ENCODE measurements around the gene INPP4A.

The INPP4A gene

GRCh38 chr2:98436734-98437133 lies 7.9 kb upstream of the INPP4A start:
- no peak for DNase-seq (ENCODE audit: low spot score)

- DNase-seq (ENCODE audit: low spot score) = no peak
Measured at GRCh38 chr2:98438190-98439133, 6.2 kb upstream of the INPP4A start.

GRCh38 chr2:98441706-98442450 lies 2.8 kb upstream of the INPP4A start:
- DNase-seq (ENCODE audit: low spot score) = no peak

GRCh38 chr2:98442488-98442887 lies 2.2 kb upstream of the INPP4A start:
- DNase-seq (ENCODE audit: low spot score) = no peak

- no peak for DNase-seq (ENCODE audit: low spot score)
Measured at GRCh38 chr2:98445177-98445682, 572 bp downstream of the INPP4A start.

GRCh38 chr2:98445683-98446581 lies 1.3 kb downstream of the INPP4A start:
- DNase-seq (ENCODE audit: low spot score) = peak; percentile 36

GRCh38 chr2:98446850-98447249 lies 2.2 kb downstream of the INPP4A start:
- no peak for DNase-seq (ENCODE audit: low spot score)

- no peak for DNase-seq (ENCODE audit: low spot score)
Measured at GRCh38 chr2:98448441-98449145, 3.9 kb downstream of the INPP4A start.

- DNase-seq (ENCODE audit: low spot score) = no peak
Measured at GRCh38 chr2:98452396-98453027, 7.9 kb downstream of the INPP4A start.

- DNase-seq (ENCODE audit: low spot score) = no peak
Measured at GRCh38 chr2:98453083-98453482, 8.4 kb downstream of the INPP4A start.

- no peak for DNase-seq (ENCODE audit: low spot score)
Measured at GRCh38 chr2:98453531-98453930, 8.9 kb downstream of the INPP4A start.

GRCh38 chr2:98454073-98454472 lies 9.4 kb downstream of the INPP4A start:
- no peak for DNase-seq (ENCODE audit: low spot score)

GRCh38 chr2:98454500-98455235 lies 10.0 kb downstream of the INPP4A start:
- DNase-seq (ENCODE audit: low spot score) = no peak

GRCh38 chr2:98455494-98455976 lies 10.9 kb downstream of the INPP4A start:
- DNase-seq (ENCODE audit: low spot score) = no peak

GRCh38 chr2:98457045-98457696 lies 12.5 kb downstream of the INPP4A start:
- no peak for DNase-seq (ENCODE audit: low spot score)

GRCh38 chr2:98458207-98458606 lies 13.5 kb downstream of the INPP4A start:
- DNase-seq (ENCODE audit: low spot score) = no peak

GRCh38 chr2:98458667-98459380 lies 14.2 kb downstream of the INPP4A start:
- DNase-seq (ENCODE audit: low spot score) = no peak

- no peak for DNase-seq (ENCODE audit: low spot score)
Measured at GRCh38 chr2:98459496-98460175, 15.0 kb downstream of the INPP4A start.
